ENCODE measurements around the gene GFOD1.

- TF ChIP-seq CTCF (IDR thresholded peaks at IDR 0.05 in 8 of 11, conservative IDR thresholded peaks at IDR 0.05 in 3 of 11) (no peak), POLR2AphosphoS5 (IDR thresholded peaks at IDR 0.05) (no peak)
Measured at GRCh38 chr6:13500915-13501314, 13.5 kb upstream of the GFOD1 start.
